ENCODE results near the gene ILK.

The ILK gene

GRCh38 chr11:6603287-6604080, at the start of gene ILK, which contains the start of gene RRP8:
TSS of gene ILK (plus strand) at chr11:6603774. CDS start at chr11:6604272, 498 bp downstream.
TSS of gene RRP8 (minus strand) at chr11:6603616. CDS start at chr11:6603502, 114 bp downstream.
- DNase-seq = peak; percentile 84

GRCh38 chr11:6554828-6555706, 48.5 kb upstream of the ILK start:
- no peak for DNase-seq

GRCh38 chr11:6556139-6556949, 47.2 kb upstream of the ILK start:
- DNase-seq = no peak

- no peak for DNase-seq
Observed at GRCh38 chr11:6557063-6557462, 46.5 kb upstream of the ILK start.

- DNase-seq = no peak
Observed at GRCh38 chr11:6557761-6558674, 45.6 kb upstream of the ILK start.

- no peak for DNase-seq
Observed at GRCh38 chr11:6559369-6559768, 44.2 kb upstream of the ILK start.

- DNase-seq = no peak
Observed at GRCh38 chr11:6561288-6561687, 42.3 kb upstream of the ILK start.

- no peak for DNase-seq
Observed at GRCh38 chr11:6563121-6563619, 40.4 kb upstream of the ILK start.

GRCh38 chr11:6563667-6564066, 39.9 kb upstream of the ILK start:
- no peak for DNase-seq

- DNase-seq = no peak
Observed at GRCh38 chr11:6565325-6565724, 38.2 kb upstream of the ILK start.

GRCh38 chr11:6565988-6566703, 37.4 kb upstream of the ILK start:
- no peak for DNase-seq

GRCh38 chr11:6566704-6567370, 36.7 kb upstream of the ILK start:
- DNase-seq = no peak

- no peak for DNase-seq
Observed at GRCh38 chr11:6567371-6567745, 36.2 kb upstream of the ILK start.

- DNase-seq = peak; percentile 88
Observed at GRCh38 chr11:6568191-6568918, 35.2 kb upstream of the ILK start.

- no peak for DNase-seq
Observed at GRCh38 chr11:6569706-6570105, 33.9 kb upstream of the ILK start.

GRCh38 chr11:6570691-6571427, 32.7 kb upstream of the ILK start:
- no peak for DNase-seq

GRCh38 chr11:6571434-6572008, 32.1 kb upstream of the ILK start:
- DNase-seq = no peak

- DNase-seq = no peak
Observed at GRCh38 chr11:6572215-6572614, 31.4 kb upstream of the ILK start.
